NT2/D1 (cell line): Measurements from ENCODE around the gene SDSL.

Experiments
- YY1 ChIP-seq: IDR thresholded peaks from 2 replicates; pipeline ENCODE4 v1.6.1; 2011; ENCODE audit not compliant: insufficient read length, insufficient read depth
- ZNF274 ChIP-seq: IDR thresholded peaks from 2 replicates; pipeline ENCODE4 v1.6.1; 2011; ENCODE audit warnings: mild to moderate bottlenecking, low read depth, low read length

GRCh38 chr12:113436586-113436985 lies 14.4 kb downstream of the SDSL start:
- TF ChIP-seq YY1 (no peak), ZNF274 (no peak)
